ENCODE data around the gene ARL6IP4.

DNA sequence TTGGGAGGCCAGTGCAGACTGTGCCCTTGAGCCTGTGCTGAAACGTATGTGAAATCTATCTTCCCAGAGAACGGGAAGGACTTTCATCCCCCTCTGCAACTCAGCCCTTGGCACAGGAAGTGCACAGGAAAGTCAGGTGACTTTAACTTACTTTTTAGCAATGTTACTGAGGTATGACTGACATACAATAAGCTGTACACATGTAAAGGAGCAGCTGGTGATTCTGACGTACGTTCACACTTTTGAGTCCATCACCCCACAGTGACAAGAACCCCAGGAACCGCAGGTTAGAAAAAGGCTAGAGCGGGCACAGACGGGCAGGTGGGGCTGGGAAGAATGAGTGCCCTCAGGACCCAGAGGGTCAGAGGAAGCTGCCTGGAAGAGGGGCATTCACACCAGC lies 48.0 kb downstream of the ARL6IP4 start:
- TF ChIP-seq CTCF (IDR thresholded peaks at IDR 0.05; ENCODE audit: low read length) = no peak
- TF ChIP-seq EZH2 (optimal IDR thresholded peaks at IDR 0.05; ENCODE audit: low read depth, low read length) = no peak
- no peak for TF ChIP-seq EZH2phosphoT487 (IDR thresholded peaks at IDR 0.05; ENCODE audit: low read length)

Measured in MM.1S (cell line).